ENCODE data around the gene HMGCLL1.

- no peak for TF ChIP-seq POLR2A (IDR thresholded peaks at IDR 0.05)
- no peak for TF ChIP-seq CTCF (IDR thresholded peaks at IDR 0.05)
Measured at GRCh38 chr6:55450005-55450404, 129.0 kb downstream of the HMGCLL1 start.

Data from vagina (tissue), 2 donors.